Ishikawa (cell line): ENCODE data around the gene CLRN2.

Experiments
- CREB1 ChIP-seq: IDR thresholded peaks from 2 replicates; pipeline ENCODE4 v1.6.1; 2012; ENCODE audit warnings: low read depth
- EP300 ChIP-seq: IDR thresholded peaks from 2 replicates; pipeline ENCODE4 v1.6.1; 2012; ENCODE audit warnings: borderline replicate concordance
- FOXM1 ChIP-seq: IDR thresholded peaks from 2 replicates; pipeline ENCODE4 v1.6.1; 2012; ENCODE audit warnings: low read depth, borderline replicate concordance
- NFIC ChIP-seq: IDR thresholded peaks from 2 replicates; pipeline ENCODE4 v1.6.1; 2012
- RAD21 ChIP-seq: IDR thresholded peaks from 2 replicates; pipeline ENCODE4 v1.6.1; 2012; ENCODE audit warnings: low read depth
- REST ChIP-seq: IDR thresholded peaks from 2 replicates; pipeline ENCODE4 v1.6.1; 2012; ENCODE audit warnings: low read depth, mild to moderate bottlenecking
- TCF12 ChIP-seq: IDR thresholded peaks from 2 replicates; pipeline ENCODE4 v1.6.1; 2012; ENCODE audit warnings: low read depth
- TEAD4 ChIP-seq: IDR thresholded peaks from 2 replicates; pipeline ENCODE4 v1.6.1; 2012
- USF1 ChIP-seq: IDR thresholded peaks from 2 replicates; pipeline ENCODE4 v1.6.1; 2012
- YY1 ChIP-seq: IDR thresholded peaks from 2 replicates; pipeline ENCODE4 v1.6.1; 2012; ENCODE audit warnings: low read depth
- ZBTB7A ChIP-seq: IDR thresholded peaks from 2 replicates; pipeline ENCODE4 v1.6.1; 2012; ENCODE audit warnings: low read depth
- TF ChIP-seq, protein P1 (sequence below): IDR thresholded peaks from 2 replicates; pipeline ENCODE4 v1.6.1; 2012

DNA sequence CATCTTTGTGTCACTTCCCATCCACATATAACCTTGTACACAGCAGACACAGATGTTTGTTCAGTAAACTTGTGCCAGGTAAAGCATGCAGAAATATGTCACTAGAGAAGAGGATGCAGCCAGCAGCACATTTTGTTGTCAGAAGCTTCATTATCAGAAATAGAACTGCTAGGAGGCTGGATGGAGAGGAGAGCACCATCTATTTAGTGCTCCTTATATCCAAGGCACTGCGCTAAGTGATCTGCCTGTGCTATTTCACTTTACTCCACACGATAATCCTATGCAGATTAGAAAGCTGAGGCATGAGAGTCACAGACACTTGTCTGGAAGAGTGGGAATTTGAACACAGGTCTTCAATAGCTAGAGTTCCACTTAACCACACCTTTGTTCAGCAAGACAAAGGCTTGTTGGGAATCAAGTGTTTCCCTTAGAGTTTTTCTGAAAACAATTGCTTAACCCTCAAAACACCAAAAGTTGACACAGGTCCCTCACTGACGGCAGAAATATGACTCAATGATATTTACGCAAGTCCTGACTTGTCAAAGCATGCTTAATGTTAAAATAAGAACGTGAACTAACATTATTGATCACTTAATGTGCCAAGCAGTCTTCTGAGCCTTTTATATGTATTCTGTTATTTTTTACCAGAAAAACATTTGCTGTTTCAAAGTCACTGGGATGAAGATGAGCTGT lies 1.8 kb upstream of the CLRN2 start:
- no peak for TF ChIP-seq USF1
- no peak for TF ChIP-seq FOXM1
- TF ChIP-seq TEAD4: no peak
- no peak for TF ChIP-seq YY1
- TF ChIP-seq ZBTB7A: no peak
- TF ChIP-seq RAD21: no peak
- TF ChIP-seq, protein P1, sequence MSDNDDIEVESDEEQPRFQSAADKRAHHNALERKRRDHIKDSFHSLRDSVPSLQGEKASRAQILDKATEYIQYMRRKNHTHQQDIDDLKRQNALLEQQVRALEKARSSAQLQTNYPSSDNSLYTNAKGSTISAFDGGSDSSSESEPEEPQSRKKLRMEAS: no peak
- TF ChIP-seq REST: no peak
- no peak for TF ChIP-seq NFIC
- TF ChIP-seq EP300: no peak
- TF ChIP-seq CREB1: no peak
- no peak for TF ChIP-seq TCF12
